GM12878 (cell line): ENCODE results near the gene BCR. TPM values are rescaled to one million over a fixed set of nuclear protein-coding genes. Genes with fewer than 3 reads are reported as not detected.

ENCODE experiments used
- ATAC-seq: fragments of 200-7000 bp; cut with Tn5 transposase; 3 replicates; pipeline ENCODE4 v1.9.1; 2020; ENCODE audit warnings: mild to moderate bottlenecking, moderate library complexity
- BruUV-seq: library from RNA; stranded (reverse); fragments of 400-500 nt; replicated peaks from 2 replicates; lab custom pipeline; 2021; lab: Mats Ljungman, UMichigan
- CTCF ChIA-PET: fragments of 300-600 bp; sonication (Branson Sonifier 250); formaldehyde crosslinking; extraction: SDS; loops from one replicate; lab custom pipeline; 2021; ENCODE audit warnings: inconsistent platforms; lab: Yijun Ruan, JAX
- POLR2A ChIA-PET: fragments of 350-600 bp; formaldehyde crosslinking; extraction: SDS; loops from one replicate; lab custom pipeline; 2021; ENCODE audit warnings: inconsistent platforms; lab: Charles Lee
- RAD21 ChIA-PET: fragments of 300-600 bp; sonication (Branson Sonifier 250); formaldehyde crosslinking; loops from one replicate; lab custom pipeline; 2023; ENCODE audit warnings: antibody characterized with exemption; ENCODE audit not compliant: unreplicated experiment; lab: Charles Lee
- SMC1A ChIA-PET: fragments of 300-600 bp; sonication (Branson Sonifier 250); formaldehyde crosslinking; loops from one replicate; lab custom pipeline; 2023; ENCODE audit not compliant: unreplicated experiment, uncharacterized antibody; lab: Charles Lee
- DNase-seq: peaks from one replicate; pipeline ENCODE4 v3.0.0-alpha.2; 2011; ENCODE audit warnings: low read depth, low spot score
- FAIRE-seq: peaks from 3 replicates; lab custom pipeline; 2011; peaks lifted over from hg19 to GRCh38; lab: Jason Lieb, UNC
- H2AFZ ChIP-seq: 2 replicates; pipeline ENCODE4 v1.6.0; 2011; ENCODE audit warnings: low read depth, low read length, control low read depth; ENCODE audit not compliant: control insufficient read depth
- H3K27ac ChIP-seq: 2 replicates; pipeline ENCODE4 v1.5.1; 2011; ENCODE audit warnings: control low read depth; ENCODE audit not compliant: control insufficient read depth, insufficient read depth
- H3K27me3 ChIP-seq, 2 experiments: replicated peaks in 1 of 2; 2 replicates each; pipeline versions ENCODE4 v1.6.0 to v1.6.1; 2011; ENCODE audit warnings: low read length in 1 of 2; ENCODE audit not compliant: control insufficient read depth in 2 of 2, insufficient read depth in 2 of 2
- H3K36me3 ChIP-seq, 2 experiments: 2 replicates each; pipeline ENCODE4 v1.5.1; 2011; ENCODE audit warnings: low read length in 1 of 2; ENCODE audit not compliant: control insufficient read depth in 2 of 2, insufficient read depth in 2 of 2
- H3K4me1 ChIP-seq: 2 replicates; pipeline ENCODE4 v1.6.1; 2011; ENCODE audit warnings: mild to moderate bottlenecking, low read length, moderate library complexity, mixed read lengths; ENCODE audit not compliant: control insufficient read depth, insufficient read depth
- H3K4me2 ChIP-seq: 2 replicates; pipeline ENCODE4 v1.6.0; 2011; ENCODE audit warnings: control low read depth; ENCODE audit not compliant: control insufficient read depth, insufficient read depth
- H3K4me3 ChIP-seq: fragments of 200-600 bp; sonication (generic); 2 replicates; pipeline ENCODE4 v1.5.1; 2016
- H3K79me2 ChIP-seq: 2 replicates; pipeline ENCODE4 v1.6.0; 2011; ENCODE audit warnings: low read length; ENCODE audit not compliant: control insufficient read depth, insufficient read depth
- H3K9ac ChIP-seq: 2 replicates; pipeline ENCODE4 v1.8.0; 2011; ENCODE audit warnings: low read length, control low read depth, mixed read lengths; ENCODE audit not compliant: control insufficient read depth, insufficient read depth
- H3K9me3 ChIP-seq: replicated peaks from 3 replicates; pipeline ENCODE4 v1.5.1; 2011; ENCODE audit warnings: mild to moderate bottlenecking, low read length; ENCODE audit not compliant: control insufficient read depth, insufficient read depth
- H4K20me1 ChIP-seq: 2 replicates; pipeline ENCODE4 v1.6.0; 2011; ENCODE audit not compliant: control insufficient read depth, insufficient read depth
- HDAC6 ChIP-seq: fragments of 200-600 bp; sonication (generic); IDR thresholded peaks from one replicate; pipeline ENCODE4 v1.8.0; 2017; ENCODE audit warnings: antibody characterized with exemption; ENCODE audit not compliant: unreplicated experiment
- IKZF2 ChIP-seq, 2 experiments: fragments of 450-650 bp; IDR thresholded peaks; 2 replicates each; pipeline ENCODE4 v1.6.1; 2017; ENCODE audit warnings: mild to moderate bottlenecking in 2 of 2, moderate library complexity in 2 of 2
- MEF2A ChIP-seq: IDR thresholded peaks from 2 replicates; pipeline ENCODE4 v1.6.1; 2011; ENCODE audit warnings: low read depth, mild to moderate bottlenecking, low read length, moderate library complexity; ENCODE audit not compliant: insufficient read depth
- MYC ChIP-seq: IDR thresholded peaks from 2 replicates; pipeline ENCODE4 v1.6.1; 2011; ENCODE audit warnings: mild to moderate bottlenecking, low read length, moderate library complexity, inconsistent platforms; ENCODE audit not compliant: insufficient read depth, insufficient replicate concordance, insufficient read length, severe bottlenecking
- NR2F1 ChIP-seq: fragments of 450-650 bp; conservative IDR thresholded peaks from 2 replicates; pipeline ENCODE4 v1.6.1; 2017; ENCODE audit warnings: mild to moderate bottlenecking
- RFX5 ChIP-seq: IDR thresholded peaks from 2 replicates; pipeline ENCODE4 v1.6.1; 2011; ENCODE audit warnings: low read depth, low read length, improper control_type of control experiment
- SPI1 ChIP-seq: IDR thresholded peaks from 2 replicates; pipeline ENCODE4 v1.6.1; 2011; ENCODE audit warnings: low read depth, mild to moderate bottlenecking, low read length, moderate library complexity, borderline replicate concordance; ENCODE audit not compliant: insufficient read depth
- SREBF1 ChIP-seq: IDR thresholded peaks from 2 replicates; pipeline ENCODE4 v1.6.1; 2012; ENCODE audit warnings: mild to moderate bottlenecking, low read length
- ZBTB11 ChIP-seq: fragments of 450-650 bp; formaldehyde crosslinking; IDR thresholded peaks from 2 replicates; pipeline ENCODE4 v1.5.0; 2022; ENCODE audit warnings: mild to moderate bottlenecking, missing genetic modification characterization
- WGBS: methylation state at CpG from one replicate; pipeline ENCODE4 v1.1.6; 2016; ENCODE audit warnings: low lambda C conversion rate; ENCODE audit not compliant: insufficient replicate concordance, insufficient coverage; ENCODE audit errors: missing lambda C conversion rate; 5-methylcytosine and 5-hydroxymethylcytosine counted together
- in situ Hi-C: fragments of 300-500 bp; cut with MboI; formaldehyde crosslinking; loops from 9 replicates; pipeline ENCODE4 v1.14.3; 2018; ENCODE audit warnings: mixed read lengths
- intact Hi-C: fragments of 100-400 bp; cut with micrococcal nuclease; formaldehyde crosslinking; loops from one replicate; pipeline ENCODE4 v1.14.2; 2022; ENCODE audit not compliant: unreplicated experiment
- polyA plus RNA-seq, 11 experiments: library from polyadenylated mRNA; depleted of rRNA in 4 of 11; unstranded in 6 of 11; stranded (reverse) in 5 of 11; fragments of >200 nt; fragmentation: Nextera tagmentation in 4 of 11; fragmentation: Illumina TruSeq in 1 of 11; extraction: Ambion mirVana in 4 of 11; extraction: Trizol in 1 of 11; gene quantifications; 1 replicate in 1 of 11; 2 replicates in 10 of 11; pipeline versions ENCODE4 v1.2.1 to v1.2.3, GENCODE V29; 2011 to 2016; ENCODE audit warnings: inconsistent platforms in 2 of 11, missing spikeins in 2 of 11, low read depth in 1 of 11
- total RNA-seq, 4 experiments: library from RNA; depleted of rRNA in 3 of 4; stranded (reverse); fragments of >200 nt in 3 of 4; fragmentation: Illumina TruSeq in 1 of 4; extraction: Trizol in 1 of 4; gene quantifications; 2 replicates each; pipeline versions ENCODE4 v1.2.1 to v1.2.3, GENCODE V29; 2013 to 2021
- TF ChIP-seq, protein P1 (sequence below): IDR thresholded peaks from 2 replicates; pipeline ENCODE4 v1.6.1; 2012; ENCODE audit warnings: improper control_type of control experiment, low read depth, low read length; ENCODE audit not compliant: insufficient replicate concordance

Gene BCR
- total and polyA plus RNA-seq, 10 of the 15 experiments (the other 5 are each of a cell fraction or from before 2014, with no cell fraction given), result 1.7 to 64.7 (median 18.4) TPM

- TF ChIP-seq, protein P1, sequence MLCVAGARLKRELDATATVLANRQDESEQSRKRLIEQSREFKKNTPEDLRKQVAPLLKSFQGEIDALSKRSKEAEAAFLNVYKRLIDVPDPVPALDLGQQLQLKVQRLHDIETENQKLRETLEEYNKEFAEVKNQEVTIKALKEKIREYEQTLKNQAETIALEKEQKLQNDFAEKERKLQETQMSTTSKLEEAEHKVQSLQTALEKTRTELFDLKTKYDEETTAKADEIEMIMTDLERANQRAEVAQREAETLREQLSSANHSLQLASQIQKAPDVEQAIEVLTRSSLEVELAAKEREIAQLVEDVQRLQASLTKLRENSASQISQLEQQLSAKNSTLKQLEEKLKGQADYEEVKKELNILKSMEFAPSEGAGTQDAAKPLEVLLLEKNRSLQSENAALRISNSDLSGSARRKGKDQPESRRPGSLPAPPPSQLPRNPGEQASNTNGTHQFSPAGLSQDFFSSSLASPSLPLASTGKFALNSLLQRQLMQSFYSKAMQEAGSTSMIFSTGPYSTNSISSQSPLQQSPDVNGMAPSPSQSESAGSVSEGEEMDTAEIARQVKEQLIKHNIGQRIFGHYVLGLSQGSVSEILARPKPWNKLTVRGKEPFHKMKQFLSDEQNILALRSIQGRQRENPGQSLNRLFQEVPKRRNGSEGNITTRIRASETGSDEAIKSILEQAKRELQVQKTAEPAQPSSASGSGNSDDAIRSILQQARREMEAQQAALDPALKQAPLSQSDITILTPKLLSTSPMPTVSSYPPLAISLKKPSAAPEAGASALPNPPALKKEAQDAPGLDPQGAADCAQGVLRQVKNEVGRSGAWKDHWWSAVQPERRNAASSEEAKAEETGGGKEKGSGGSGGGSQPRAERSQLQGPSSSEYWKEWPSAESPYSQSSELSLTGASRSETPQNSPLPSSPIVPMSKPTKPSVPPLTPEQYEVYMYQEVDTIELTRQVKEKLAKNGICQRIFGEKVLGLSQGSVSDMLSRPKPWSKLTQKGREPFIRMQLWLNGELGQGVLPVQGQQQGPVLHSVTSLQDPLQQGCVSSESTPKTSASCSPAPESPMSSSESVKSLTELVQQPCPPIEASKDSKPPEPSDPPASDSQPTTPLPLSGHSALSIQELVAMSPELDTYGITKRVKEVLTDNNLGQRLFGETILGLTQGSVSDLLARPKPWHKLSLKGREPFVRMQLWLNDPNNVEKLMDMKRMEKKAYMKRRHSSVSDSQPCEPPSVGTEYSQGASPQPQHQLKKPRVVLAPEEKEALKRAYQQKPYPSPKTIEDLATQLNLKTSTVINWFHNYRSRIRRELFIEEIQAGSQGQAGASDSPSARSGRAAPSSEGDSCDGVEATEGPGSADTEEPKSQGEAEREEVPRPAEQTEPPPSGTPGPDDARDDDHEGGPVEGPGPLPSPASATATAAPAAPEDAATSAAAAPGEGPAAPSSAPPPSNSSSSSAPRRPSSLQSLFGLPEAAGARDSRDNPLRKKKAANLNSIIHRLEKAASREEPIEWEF, result no peak
- no peak for TF ChIP-seq SREBF1
- TF ChIP-seq, all 136 proteins: peak for 8
Observed at GRCh38 chr22:23291806-23292452, 111.6 kb downstream of the BCR start (continued).

DNA sequence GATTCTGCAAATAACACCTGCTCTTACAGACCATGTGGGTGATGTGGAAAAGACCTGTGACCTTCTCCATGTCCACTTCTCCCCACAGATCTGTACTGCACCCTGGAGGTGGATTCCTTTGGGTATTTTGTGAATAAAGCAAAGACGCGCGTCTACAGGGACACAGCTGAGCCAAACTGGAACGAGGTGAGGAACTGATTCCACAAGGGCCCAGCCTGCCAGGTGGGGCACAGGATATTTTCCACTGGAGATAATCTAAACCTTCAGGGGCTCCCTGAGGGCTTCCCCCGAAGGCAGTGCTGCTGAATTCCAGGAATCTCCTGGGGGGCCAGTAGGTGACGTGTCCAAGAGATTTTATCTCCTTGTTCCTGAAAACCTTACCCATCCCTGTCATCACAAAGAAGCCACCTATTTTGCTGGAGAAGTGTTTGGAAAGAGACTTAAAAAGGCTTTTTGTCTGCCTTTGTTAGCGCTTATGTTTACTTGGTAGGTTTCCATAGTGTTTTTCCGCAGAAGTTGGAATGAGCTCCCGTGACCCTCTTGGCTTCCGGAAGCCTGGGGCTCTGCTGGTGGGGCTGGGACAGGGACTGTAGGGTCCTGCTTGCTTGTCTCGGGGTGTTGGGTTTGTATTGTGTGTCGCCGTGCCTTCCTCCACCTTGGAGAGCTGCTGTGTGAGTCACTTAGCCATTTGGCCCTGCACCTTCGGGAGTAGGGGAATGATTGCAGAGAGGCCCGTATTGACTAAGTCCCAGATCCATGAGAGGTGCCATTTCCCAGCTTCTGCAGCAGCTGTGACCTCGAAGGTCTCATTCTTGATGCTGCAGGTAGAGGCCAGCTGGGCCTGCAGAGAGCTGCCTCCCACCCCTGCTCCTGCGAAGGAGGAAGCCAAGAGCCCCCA, 112.4 kb downstream of the BCR start:
- WGBS, result 71% methylated on average over 17 of the region's 17 CpGs
- peaks cover 9% of the 10 kb centered on the region for H3K4me1 ChIP-seq
- FAIRE-seq (no peak), DNase-seq (no peak), ATAC-seq (peak; percentile 37)
- in situ Hi-C loops (loop anchor here (25.0 kb wide), 1 partner anchor 480 kb away; no protein-coding TSS in a partner anchor), intact Hi-C loops (no loop called here)
- no peak overlapping the region for H3K4me3 ChIP-seq
- H3K27ac ChIP-seq, result peak overlapping the region; percentile 9; the same call in 1 of the 2 replicates
- no TSS peak for BruUV-seq
- H3K9ac ChIP-seq, result no peak overlapping the region
- no peaks in the 10 kb centered on the region for H4K20me1 ChIP-seq
- H3K27me3 ChIP-seq, result no peaks in the 10 kb centered on the region
- no peak overlapping the region for H3K4me2 ChIP-seq
- no peaks in the 10 kb centered on the region for H3K9me3 ChIP-seq
- H3K79me2 ChIP-seq, result no peaks in the 10 kb centered on the region
- ChIA-PET POLR2A (no interaction called here), SMC1A (interaction anchor here (0.8 to 1.9 kb wide), 6 partner anchors 11 to 332 kb away, joined by 3 to 7 read pairs (median 4); no protein-coding TSS in a partner anchor), CTCF (interaction anchor here (0.7 to 6.6 kb wide), 7 partner anchors 11 to 334 kb away, joined by 3 to 95 read pairs (median 8); partner anchors contain the start of gene BCR), RAD21 (interaction anchor here (1.1 to 1.9 kb wide), 4 partner anchors 11 to 93 kb away, joined by 3 to 5 read pairs (median 4); no protein-coding TSS in a partner anchor)
- H2AFZ ChIP-seq, result no peak overlapping the region
- peaks cover 8 to 13% of the 10 kb centered on the region in 2 experiments; a peak in 3 of 4 replicates for H3K36me3 ChIP-seq
- peak in 1 of 2 experiments; percentile 49; a peak in 1 of 4 replicates for TF ChIP-seq IKZF2 (IDR thresholded peaks at IDR 0.05)
- no peak for TF ChIP-seq HDAC6
- no peak for TF ChIP-seq MYC
- no peak for TF ChIP-seq ZBTB11
- peak; percentile 80 for TF ChIP-seq NR2F1
- no peak for TF ChIP-seq RFX5
- TF ChIP-seq SPI1, result 0 out of 2 replicates have a peak, but pooled peaks have one; percentile 27
- TF ChIP-seq MEF2A, result no peak
